Liver (tissue), 9 donors: Measurements from ENCODE around the gene DVL1. TPM values are rescaled to one million over a fixed set of nuclear protein-coding genes. Genes with fewer than 3 reads are reported as not detected.

ENCODE experiments used
- DNase-seq: peaks from one replicate; pipeline ENCODE4 v3.0.0-alpha.2; 2017; ENCODE audit warnings: low spot score
- H3K27ac ChIP-seq, 2 donors: one replicate each; pipeline ENCODE4 v1.7.0; 2013; ENCODE audit warnings: inconsistent platforms in 2 of 2, low read length in 2 of 2, control low read depth in 1 of 2, low read depth in 1 of 2, mild to moderate bottlenecking in 1 of 2
- H3K27me3 ChIP-seq, 4 donors: one replicate each; pipeline versions ENCODE4 v1.6.1 to v1.7.0; 2013; ENCODE audit warnings: low read length in 3 of 4, inconsistent platforms in 1 of 4, mild to moderate bottlenecking in 1 of 4, moderate library complexity in 1 of 4; ENCODE audit not compliant: control insufficient read depth in 4 of 4, insufficient read depth in 4 of 4
- H3K36me3 ChIP-seq, 4 donors: one replicate each; pipeline versions ENCODE4 v1.6.1 to v1.7.0; 2013; ENCODE audit warnings: low read length in 3 of 4, mild to moderate bottlenecking in 3 of 4, low read depth in 1 of 4, moderate library complexity in 1 of 4; ENCODE audit not compliant: control insufficient read depth in 4 of 4, insufficient read depth in 3 of 4
- H3K4me1 ChIP-seq, 4 donors: one replicate each; pipeline versions ENCODE4 v1.6.1 to v1.7.0; 2013; ENCODE audit warnings: low read length in 3 of 4, mild to moderate bottlenecking in 3 of 4, moderate library complexity in 1 of 4; ENCODE audit not compliant: control insufficient read depth in 4 of 4, insufficient read depth in 4 of 4
- H3K4me3 ChIP-seq, 3 donors: one replicate each; pipeline versions ENCODE4 v1.6.1 to v1.7.0; 2013; ENCODE audit warnings: low read length in 3 of 3, control low read depth in 1 of 3, low read depth in 1 of 3, mild to moderate bottlenecking in 1 of 3
- H3K9ac ChIP-seq, 2 donors: one replicate each; pipeline ENCODE4 v1.7.0; 2013; ENCODE audit warnings: low read length in 2 of 2, mild to moderate bottlenecking in 2 of 2, moderate library complexity in 2 of 2, control low read depth in 1 of 2, low read depth in 1 of 2
- H3K9me3 ChIP-seq, 4 donors: one replicate each; pipeline versions ENCODE4 v1.6.1 to v1.7.0; 2013; ENCODE audit warnings: low read length in 3 of 4; ENCODE audit not compliant: control insufficient read depth in 4 of 4
- ATF3 ChIP-seq: IDR thresholded peaks from 2 replicates; pipeline ENCODE4 v1.6.1; 2016; ENCODE audit warnings: antibody characterized with exemption
- EGR1 ChIP-seq, 2 donors: IDR thresholded peaks; 2 replicates each; pipeline ENCODE4 v1.6.1; 2016 to 2018; ENCODE audit warnings: antibody characterized with exemption in 2 of 2, low read depth in 2 of 2
- GABPA ChIP-seq, 2 donors: IDR thresholded peaks in 1 of 2; conservative IDR thresholded peaks in 1 of 2; 2 replicates each; pipeline ENCODE4 v1.6.1; 2016; ENCODE audit warnings: antibody characterized with exemption in 2 of 2, mild to moderate bottlenecking in 1 of 2, moderate library complexity in 1 of 2
- HNF4A ChIP-seq, 2 donors: conservative IDR thresholded peaks; 2 replicates each; pipeline ENCODE4 v1.6.1; 2016; ENCODE audit warnings: antibody characterized with exemption in 2 of 2, mild to moderate bottlenecking in 2 of 2
- HNF4G ChIP-seq: IDR thresholded peaks from 2 replicates; pipeline ENCODE4 v1.6.1; 2016; ENCODE audit warnings: antibody characterized with exemption
- NR2F2 ChIP-seq: IDR thresholded peaks from 2 replicates; pipeline ENCODE4 v1.6.1; 2016; ENCODE audit warnings: antibody characterized with exemption
- REST ChIP-seq: IDR thresholded peaks from 2 replicates; pipeline ENCODE4 v1.6.1; 2016; ENCODE audit warnings: antibody characterized with exemption, mild to moderate bottlenecking
- RXRA ChIP-seq, 2 donors: IDR thresholded peaks; 2 replicates each; pipeline ENCODE4 v1.6.1; 2017 to 2018; ENCODE audit warnings: antibody characterized with exemption in 2 of 2, mild to moderate bottlenecking in 1 of 2
- TAF1 ChIP-seq: conservative IDR thresholded peaks from 2 replicates; pipeline ENCODE4 v1.6.1; 2016; ENCODE audit warnings: antibody characterized with exemption, mild to moderate bottlenecking
- YY1 ChIP-seq: IDR thresholded peaks from 2 replicates; pipeline ENCODE4 v1.6.1; 2016; ENCODE audit warnings: antibody characterized with exemption, mild to moderate bottlenecking
- ZBTB33 ChIP-seq: IDR thresholded peaks from 2 replicates; pipeline ENCODE4 v1.6.1; 2016; ENCODE audit warnings: antibody characterized with exemption
- WGBS: extraction: QIAGEN DNeasy Blood & Tissue Kit; methylation state at CpG from one replicate; pipeline ENCODE4 v1.1.7; 2013; 5-methylcytosine and 5-hydroxymethylcytosine counted together
- polyA plus RNA-seq, 2 donors: library from polyadenylated mRNA; stranded (reverse) in 1 of 2; unstranded in 1 of 2; fragments of 200-250 nt in 1 of 2; fragments of >200 nt in 1 of 2; fragmentation: Nextera tagmentation in 1 of 2; extraction: Ambion mirVana in 1 of 2; gene quantifications; one replicate each; pipeline versions ENCODE4 v1.2.1 to v1.2.3, GENCODE V29; 2013 to 2015
- total RNA-seq, 2 donors: library from RNA; depleted of rRNA; stranded (reverse); fragments of >200 nt; gene quantifications; one replicate each; pipeline ENCODE4 v1.2.3, GENCODE V29; 2014
- donor health status: healthy.
- donor health status: healthy.
- donor health status: healthy.
- donor health status: healthy.
- donor health status: healthy.

The DVL1 gene
- total and polyA plus RNA-seq, 4 donors = 5.7 to 41.2 (median 24.8) TPM

- H3K27me3 ChIP-seq = no peaks in the 10 kb centered on the region
- H3K4me3 ChIP-seq = no peak overlapping the region
- TF ChIP-seq RXRA (IDR thresholded peaks at IDR 0.05) (no peak), NR2F2 (no peak)
- H3K9me3 ChIP-seq = no peaks in the 10 kb centered on the region
- 76% methylated on average over 36 of the region's 36 CpGs for WGBS
- DNase-seq = no peak
- peaks cover 0 to 15% (median 3%) of the 10 kb centered on the region in 4 donors for H3K36me3 ChIP-seq
- H3K9ac ChIP-seq = no peak overlapping the region
- peak overlapping the region in 1 of 2 donors; percentile 67 for H3K27ac ChIP-seq
- peaks cover 6 to 22% (median 15%) of the 10 kb centered on the region in 4 donors for H3K4me1 ChIP-seq
Observed at GRCh38 chr1:1333551-1334241, 15.5 kb downstream of the DVL1 start.

GRCh38 chr1:1332774-1333480 is 16.3 kb downstream of the DVL1 start:
- H3K36me3 ChIP-seq = peaks cover 0 to 10% (median 2%) of the 10 kb centered on the region in 4 donors
- DNase-seq = no peak

GRCh38 chr1:1332031-1332755 is 17.0 kb downstream of the DVL1 start:
- DNase-seq = no peak
- Histone ChIP-seq H3K4me1 (peaks cover 6 to 22% (median 15%) of the 10 kb centered on the region in 4 donors), H3K9ac (no peak overlapping the region), H3K9me3 (no peaks in the 10 kb centered on the region), H3K36me3 (peaks cover 0 to 12% (median 5%) of the 10 kb centered on the region in 4 donors), H3K4me3 (no peak overlapping the region), H3K27ac (peak overlapping the region; percentile 49 to 67), H3K27me3 (no peaks in the 10 kb centered on the region)
- WGBS = 78% methylated on average over 57 of the region's 57 CpGs
- TF ChIP-seq EGR1 (IDR thresholded peaks at IDR 0.05; ENCODE audit: low read depth in 2 of 2) (peak in 1 of 2 donors; percentile 69), ZBTB33 (no peak), ATF3 (no peak), HNF4G (no peak), YY1 (no peak), TAF1 (no peak), REST (no peak)

More at GRCh38 chr1:1332774-1333480, 16.3 kb downstream of the DVL1 start:
- Histone ChIP-seq H3K9me3 (no peaks in the 10 kb centered on the region), H3K27me3 (no peaks in the 10 kb centered on the region), H3K27ac (peak overlapping the region; percentile 49 to 67), H3K4me1 (peaks cover 6 to 22% (median 15%) of the 10 kb centered on the region in 4 donors), H3K9ac (no peak overlapping the region), H3K4me3 (no peak overlapping the region)
- 55% methylated on average over 48 of the region's 48 CpGs for WGBS
- no peak for TF ChIP-seq YY1
- peak in 1 of 2 donors; percentile 52 for TF ChIP-seq HNF4A (conservative IDR thresholded peaks at IDR 0.05)
- TF ChIP-seq ZBTB33 = no peak
- peak in 1 of 2 donors; percentile 39 for TF ChIP-seq EGR1 (IDR thresholded peaks at IDR 0.05; ENCODE audit: low read depth in 2 of 2)
- TF ChIP-seq GABPA (IDR thresholded peaks at IDR 0.05 in 1 of 2, conservative IDR thresholded peaks at IDR 0.05 in 1 of 2) = peak in 1 of 2 donors; percentile 39
